Endothelial cell of umbilical vein (primary cell): Measurements from ENCODE around the gene SOX5.
"Not testable (repeated sequence)": the region's sequence is repeated elsewhere in the genome, so short reads cannot be mapped to it uniquely, and the experiment has no call there.

ENCODE experiments used
- CTCF ChIP-seq, 2 donors: IDR thresholded peaks; 1 replicate in 1 of 2; 2 replicates in 1 of 2; pipeline ENCODE4 v1.5.1; 2011; ENCODE audit warnings: low read length in 2 of 2, mild to moderate bottlenecking in 2 of 2, moderate library complexity in 2 of 2, control low read depth in 1 of 2, inconsistent platforms in 1 of 2, low read depth in 1 of 2; ENCODE audit not compliant: insufficient read depth in 1 of 2; ENCODE audit errors: extremely low read depth in 1 of 2
- JUN ChIP-seq: IDR thresholded peaks from 2 replicates; pipeline ENCODE4 v1.6.1; 2011; ENCODE audit warnings: borderline replicate concordance, low read depth; ENCODE audit not compliant: insufficient read length, insufficient read depth
- POLR2A ChIP-seq: IDR thresholded peaks from 2 replicates; pipeline ENCODE4 v1.6.1; 2012; ENCODE audit warnings: low read depth, mild to moderate bottlenecking, control low read depth, low read length

- not testable (repeated sequence) for TF ChIP-seq POLR2A; CTCF (IDR thresholded peaks at IDR 0.05; ENCODE audit: extremely low read depth in 1 of 2, insufficient read depth in 1 of 2, low read depth in 1 of 2, low read length in 2 of 2); JUN
Measured at GRCh38 chr12:23822883-23823282, 126.6 kb downstream of the SOX5 start.
